ENCODE results near the gene SMAD9. TPM values are rescaled to one million over a fixed set of nuclear protein-coding genes. Genes with fewer than 3 reads are reported as not detected.
A peak's percentile ranks its signal among the peaks of the same experiment; 100 is the strongest.

Gene SMAD9
- total and polyA plus RNA-seq, 4 donors: 2.5 to 35.0 (median 6.2) TPM

DNA sequence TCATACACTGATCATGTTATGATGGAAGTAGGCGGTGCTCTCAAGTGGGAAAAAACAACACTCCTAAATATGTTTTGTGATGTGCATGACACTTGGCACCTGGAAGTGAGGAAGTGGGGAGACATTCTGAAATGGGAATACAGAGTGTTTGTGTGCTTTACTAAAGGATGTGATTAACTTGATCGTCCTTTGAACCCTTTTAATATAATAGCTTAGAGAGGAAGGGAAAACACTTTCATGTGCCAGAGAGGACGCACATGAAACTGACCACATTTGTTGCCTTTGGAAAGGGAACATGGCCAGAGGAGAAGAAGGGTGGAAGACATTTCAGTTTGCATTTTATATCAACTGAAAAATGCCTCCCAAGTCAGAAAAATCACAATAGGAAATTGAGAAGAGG lies 31.4 kb downstream of the SMAD9 start:
- H3K9me3 ChIP-seq (ENCODE audit: control insufficient read depth in 4 of 4, insufficient read depth in 3 of 4, low read length in 3 of 4): no peaks in the 10 kb centered on the region
- no peak for TF ChIP-seq CTCF (IDR thresholded peaks at IDR 0.05; ENCODE audit: control extremely low read depth, extremely low read depth)
- WGBS, 2 donors: 60 to 80% methylated on average over 3 of the region's 3 CpGs
- ATAC-seq (ENCODE audit: insufficient read depth, low FRiP score): no peak
- H3K36me3 ChIP-seq (ENCODE audit: control insufficient read depth in 4 of 4, insufficient read depth in 4 of 4, low read length in 4 of 4): no peaks in the 10 kb centered on the region
- H3K27me3 ChIP-seq (ENCODE audit: control insufficient read depth in 3 of 3, insufficient read depth in 3 of 3, low read length in 2 of 3): no peaks in the 10 kb centered on the region
- no peak overlapping the region for H3K4me3 ChIP-seq
- H3K9ac ChIP-seq (ENCODE audit: insufficient read depth in 1 of 2, low read length in 2 of 2): no peak overlapping the region
- H3K4me1 ChIP-seq (ENCODE audit: control insufficient read depth in 5 of 5, insufficient read depth in 5 of 5, low read length in 5 of 5): peaks cover 0 to 13% (median 6%) of the 10 kb centered on the region in 5 donors
- no peak overlapping the region for H3K27ac ChIP-seq (ENCODE audit: low read depth in 1 of 2, low read length in 1 of 2)
- peak in 1 of 3 donors; percentile 8 for DNase-seq

DNA sequence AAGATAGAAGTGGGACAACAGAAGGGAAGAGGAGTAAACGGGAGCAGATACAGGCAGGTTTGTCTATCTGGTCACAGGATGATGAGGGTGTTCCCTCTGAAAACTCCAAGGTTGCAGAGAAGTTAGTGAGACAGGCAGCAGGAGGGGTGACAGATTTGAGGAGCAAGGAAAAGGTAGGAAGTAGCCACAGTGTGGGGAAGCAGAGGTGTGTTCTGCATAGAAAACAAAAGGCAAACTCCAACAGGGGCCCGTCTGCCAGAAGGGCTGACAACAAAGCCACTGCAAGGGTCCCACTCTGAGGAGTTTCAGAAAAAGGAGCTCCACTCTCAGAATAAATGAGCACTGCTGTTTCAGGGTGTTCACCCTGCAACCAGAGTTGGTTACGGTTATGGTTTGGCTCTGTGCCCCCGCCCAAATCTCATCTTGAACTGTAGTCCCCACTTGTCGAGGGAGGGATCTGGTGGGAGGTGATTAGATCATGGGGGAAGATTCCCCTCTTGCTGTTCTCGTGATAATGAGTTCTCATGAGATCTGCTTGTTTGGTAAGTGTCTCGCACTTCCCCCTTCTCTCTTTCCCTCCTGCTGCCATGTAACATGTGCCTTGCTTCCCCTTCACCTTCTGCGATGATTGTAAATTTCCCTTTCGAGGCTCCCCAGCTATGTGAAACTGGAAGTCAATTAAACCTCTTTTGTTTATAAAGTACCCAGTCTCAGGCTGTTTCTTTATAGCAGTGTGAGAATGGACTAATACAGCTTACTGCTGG lies 32.1 kb downstream of the SMAD9 start:
- no peak for TF ChIP-seq CTCF (IDR thresholded peaks at IDR 0.05; ENCODE audit: control extremely low read depth, extremely low read depth)
- Histone ChIP-seq H3K27ac (ENCODE audit: low read depth in 1 of 2, low read length in 1 of 2) (no peak overlapping the region), H3K4me1 (ENCODE audit: control insufficient read depth in 5 of 5, insufficient read depth in 5 of 5, low read length in 5 of 5) (peaks cover 0 to 13% (median 6%) of the 10 kb centered on the region in 5 donors), H3K9ac (ENCODE audit: insufficient read depth in 1 of 2, low read length in 2 of 2) (no peak overlapping the region), H3K36me3 (ENCODE audit: control insufficient read depth in 4 of 4, insufficient read depth in 4 of 4, low read length in 4 of 4) (no peaks in the 10 kb centered on the region), H3K27me3 (ENCODE audit: control insufficient read depth in 3 of 3, insufficient read depth in 3 of 3, low read length in 2 of 3) (no peaks in the 10 kb centered on the region), H3K4me3 (no peak overlapping the region), H3K9me3 (ENCODE audit: control insufficient read depth in 4 of 4, insufficient read depth in 3 of 4, low read length in 3 of 4) (no peaks in the 10 kb centered on the region)
- 63 to 72% methylated on average over 9 of the region's 9 CpGs for WGBS, 2 donors
- ATAC-seq (ENCODE audit: insufficient read depth, low FRiP score) (no peak), DNase-seq (peak in 2 of 3 donors; percentile 40 to 49)

GRCh38 chr13:36885901-36886300 lies 34.1 kb downstream of the SMAD9 start:
- 83 to 92% methylated on average over 6 of the region's 6 CpGs for WGBS, 2 donors
- no peaks in the 10 kb centered on the region for H3K9me3 ChIP-seq (ENCODE audit: control insufficient read depth in 4 of 4, insufficient read depth in 3 of 4, low read length in 3 of 4)
- H3K4me3 ChIP-seq: no peak overlapping the region
- no peak for ATAC-seq (ENCODE audit: insufficient read depth, low FRiP score)
- no peak for DNase-seq
- H3K27me3 ChIP-seq (ENCODE audit: control insufficient read depth in 3 of 3, insufficient read depth in 3 of 3, low read length in 2 of 3): no peaks in the 10 kb centered on the region
- no peak overlapping the region for H3K9ac ChIP-seq (ENCODE audit: insufficient read depth in 1 of 2, low read length in 2 of 2)
- peaks cover 3 to 17% (median 8%) of the 10 kb centered on the region in 5 donors for H3K4me1 ChIP-seq (ENCODE audit: control insufficient read depth in 5 of 5, insufficient read depth in 5 of 5, low read length in 5 of 5)
- no peak for TF ChIP-seq CTCF (IDR thresholded peaks at IDR 0.05; ENCODE audit: control extremely low read depth, extremely low read depth)
- H3K36me3 ChIP-seq (ENCODE audit: control insufficient read depth in 4 of 4, insufficient read depth in 4 of 4, low read length in 4 of 4): no peaks in the 10 kb centered on the region
- H3K27ac ChIP-seq (ENCODE audit: low read depth in 1 of 2, low read length in 1 of 2): no peak overlapping the region

Measured in lung (tissue), 12 donors.